ENCODE measurements around the gene C15orf39. TPM values are rescaled to one million over a fixed set of nuclear protein-coding genes. Genes with fewer than 3 reads are reported as not detected.

Gene C15orf39
- total RNA-seq, 4 donors from 2014 or later: 12.3 to 33.3 (median 21.5) TPM

GRCh38 chr15:75178171-75178937, 23.3 kb upstream of the C15orf39 start:
- no peaks in the 10 kb centered on the region for H3K36me3 ChIP-seq
- no peak for DNase-seq
- 49% methylated on average over 6 to 9 of the region's 53 CpGs for WGBS, 2 donors
- no peaks in the 10 kb centered on the region for H3K9me3 ChIP-seq
- H3K27ac ChIP-seq: peak overlapping the region; percentile 47 to 82 (median 74)
- H3K4me1 ChIP-seq: peaks cover 36 to 74% (median 62%) of the 10 kb centered on the region in 3 donors
- peaks cover 0 to 17% (median 0%) of the 10 kb centered on the region in 4 donors for H3K27me3 ChIP-seq
- TF ChIP-seq CTCF (IDR thresholded peaks at IDR 0.05): no peak
- TF ChIP-seq POLR2A (IDR thresholded peaks at IDR 0.05): no peak
- H3K4me3 ChIP-seq: peak overlapping the region; percentile 15 to 59 (median 40)
- intact Hi-C loops (cut with DNase I): no loop called here

GRCh38 chr15:75178938-75179745, 22.5 kb upstream of the C15orf39 start:
- peak overlapping the region; percentile 15 to 59 (median 40) for H3K4me3 ChIP-seq
- H3K36me3 ChIP-seq: no peaks in the 10 kb centered on the region
- H3K4me1 ChIP-seq: peaks cover 36 to 74% (median 62%) of the 10 kb centered on the region in 3 donors
- TF ChIP-seq CTCF (IDR thresholded peaks at IDR 0.05) (no peak), POLR2A (IDR thresholded peaks at IDR 0.05) (no peak)
- no peak for DNase-seq
- peak overlapping the region; percentile 47 to 82 (median 74) for H3K27ac ChIP-seq
- intact Hi-C loops (cut with DNase I): no loop called here
- peaks cover 0 to 17% (median 0%) of the 10 kb centered on the region in 4 donors for H3K27me3 ChIP-seq
- WGBS, 2 donors: 68 to 76% methylated on average over 6 to 12 of the region's 20 CpGs
- H3K9me3 ChIP-seq: no peaks in the 10 kb centered on the region

- intact Hi-C loops (cut with DNase I): no loop called here
- Histone ChIP-seq H3K4me1 (peaks cover 36 to 74% (median 62%) of the 10 kb centered on the region in 3 donors), H3K27me3 (peaks cover 0 to 17% (median 0%) of the 10 kb centered on the region in 4 donors), H3K9me3 (no peaks in the 10 kb centered on the region), H3K36me3 (no peaks in the 10 kb centered on the region), H3K4me3 (no peak overlapping the region), H3K27ac (peak overlapping the region in 3 of 4 donors; percentile 47 to 82 (median 82))
- WGBS, 2 donors: 61 to 71% methylated on average over 4 of the region's 4 CpGs
- TF ChIP-seq CTCF (IDR thresholded peaks at IDR 0.05): no peak
- TF ChIP-seq POLR2A (IDR thresholded peaks at IDR 0.05): no peak
- DNase-seq: no peak
These were observed 21.9 kb upstream of the C15orf39 start for GRCh38 chr15:75179746-75180140.

GRCh38 chr15:75181780-75182179, 19.9 kb upstream of the C15orf39 start:
- Histone ChIP-seq H3K36me3 (no peaks in the 10 kb centered on the region), H3K27ac (peak overlapping the region in 1 of 4 donors; percentile 15), H3K27me3 (peaks cover 0 to 17% (median 0%) of the 10 kb centered on the region in 4 donors), H3K4me1 (peaks cover 26 to 56% (median 48%) of the 10 kb centered on the region in 3 donors), H3K4me3 (no peak overlapping the region), H3K9me3 (no peaks in the 10 kb centered on the region)
- WGBS, 2 donors: 32 to 41% methylated on average over 5 of the region's 5 CpGs
- no peak for DNase-seq
- intact Hi-C loops (cut with DNase I): no loop called here
- no peak for TF ChIP-seq CTCF (IDR thresholded peaks at IDR 0.05)
